Measurements from ENCODE around the gene PPFIBP2.

- TF ChIP-seq POLR2A (IDR thresholded peaks at IDR 0.05) (no peak), CTCF (IDR thresholded peaks at IDR 0.05) (no peak), POLR2AphosphoS5 (IDR thresholded peaks at IDR 0.05) (no peak), EP300 (IDR thresholded peaks at IDR 0.05) (no peak)
These were observed 134.5 kb downstream of the PPFIBP2 start for GRCh38 chr11:7648264-7648663.
